Heart left ventricle (tissue), 16 donors: ENCODE measurements around the gene CRADD. TPM values are rescaled to one million over a fixed set of nuclear protein-coding genes. Genes with fewer than 3 reads are reported as not detected.
"Not testable (repeated sequence)": the region's sequence is repeated elsewhere in the genome, so short reads cannot be mapped to it uniquely, and the experiment has no call there.

Source experiments
- ATAC-seq, 4 donors: fragments of 200-7000 bp; cut with Tn5 transposase; one replicate each; pipeline ENCODE4 v1.9.1; 2020 to 2022; ENCODE audit warnings: moderate library complexity in 4 of 4, mild to moderate bottlenecking in 3 of 4, moderate number of reproducible peaks in 1 of 4
- DNase-seq, 5 donors: peaks; one replicate each; pipeline ENCODE4 v3.0.0-alpha.2; 2020
- H3K27ac ChIP-seq, 12 donors: fragments of 200-600 bp; sonication (generic) in 4 of 12; one replicate each; pipeline versions ENCODE4 v1.5.0 to v1.8.0; 2016 to 2022; ENCODE audit warnings: mild to moderate bottlenecking in 2 of 12
- H3K27me3 ChIP-seq, 9 donors: fragments of 200-600 bp; sonication (generic) in 2 of 9; one replicate each; pipeline versions ENCODE4 v1.5.1 to v1.8.0; 2016 to 2022; ENCODE audit warnings: mild to moderate bottlenecking in 3 of 9
- H3K36me3 ChIP-seq, 9 donors: fragments of 200-600 bp; sonication (generic) in 2 of 9; one replicate each; pipeline versions ENCODE4 v1.5.0 to v1.8.0; 2018 to 2022; ENCODE audit warnings: mild to moderate bottlenecking in 2 of 9
- H3K4me1 ChIP-seq, 12 donors: fragments of 200-600 bp; sonication (generic) in 4 of 12; one replicate each; pipeline versions ENCODE4 v1.5.0 to v1.8.0; 2016 to 2022; ENCODE audit warnings: mild to moderate bottlenecking in 3 of 12
- H3K4me3 ChIP-seq, 12 donors: fragments of 200-600 bp; sonication (generic) in 4 of 12; one replicate each; pipeline versions ENCODE4 v1.5.0 to v1.8.0; 2017 to 2022; ENCODE audit warnings: mild to moderate bottlenecking in 9 of 12, moderate library complexity in 4 of 12
- H3K9me3 ChIP-seq, 12 donors: fragments of 200-600 bp; sonication (generic) in 4 of 12; one replicate each; pipeline versions ENCODE4 v1.5.0 to v1.8.0; 2016 to 2022; ENCODE audit warnings: mild to moderate bottlenecking in 1 of 12
- CTCF ChIP-seq, 12 donors: fragments of 200-600 bp; sonication (generic) in 4 of 12; IDR thresholded peaks; one replicate each; pipeline versions ENCODE4 v1.5.0 to v1.8.0; 2018 to 2022; ENCODE audit warnings: antibody characterized with exemption in 12 of 12, mild to moderate bottlenecking in 5 of 12
- POLR2A ChIP-seq, 2 donors: fragments of 450-650 bp; IDR thresholded peaks; one replicate each; pipeline ENCODE4 v1.6.1; 2017; ENCODE audit warnings: antibody characterized with exemption in 2 of 2, mild to moderate bottlenecking in 2 of 2, moderate library complexity in 2 of 2
- WGBS, 4 donors: extraction: QIAGEN DNeasy Blood & Tissue Kit in 2 of 4; methylation state at CpG; one replicate each; pipeline versions ENCODE4 v1.1.5 to v1.1.7; 2013 to 2018; 5-methylcytosine and 5-hydroxymethylcytosine counted together
- intact Hi-C, 10 donors: fragments of 100-400 bp; cut with DNase I; formaldehyde crosslinking; loops; one replicate each; pipeline versions ENCODE4 v1.11.1 to v1.14.2; 2022
- polyA plus RNA-seq, 2 donors: library from polyadenylated mRNA; stranded (reverse); fragments of 200-250 nt; gene quantifications; one replicate each; pipeline ENCODE4 v1.2.3, GENCODE V29; 2013
- total RNA-seq, 9 donors: library from RNA; depleted of rRNA in 2 of 9; stranded (reverse); fragments of >200 nt in 2 of 9; fragmentation: NEBNext Ultra II Directional in 3 of 9; extraction: Animal tissue kit (Norgen Biotek cat#: 25700) in 3 of 9; gene quantifications; one replicate each; pipeline versions ENCODE4 v1.1.0 to v1.2.4, GENCODE V29; 2016 to 2023
- donor health status: ischemic (EF 13 %, LVEDD 7.1; RV severe dilation, severe dysfunction).
- donor health status: healthy with polysubstance abuse.
- donor health status: DM: no; HTN: yes; CAD: no.
- donor health status: DM: no; HTN: no; CAD: no.
- donor health status: ischemic (EF 25% LVEDD 6.9; RV normal size, moderate dysfunction).
- donor health status: ischemic (EF 25% LVEDD 5.7; RV mildly dilated, moderate dysfunction).
- donor health status: healthy.
- donor health status: DM: yes; HTN: yes; CAD: no.
- donor health status: ischemic (EF 35%, LVEDD 5.7; RV mildly dilated, moderate dysfunction).
- donor health status: nonischemic (EF 11% LVEDD 7.7; RV severe dilation, severe dysfunction).
- donor health status: DM: yes; HTN: yes; CAD: no.
- donor health status: PGD.
- donor health status: ischemic (EF 29% LVEDD 5.4; RV normal size, mild dysfunction).
- donor health status: nonischemic (EF 23%, LVEDD 6.1; RV moderate dilation, normal function).

Gene CRADD
- total and polyA plus RNA-seq, 11 donors: 11.0 to 100 (median 44.5) TPM

GRCh38 chr12:93638095-93638494, 39.1 kb upstream of the CRADD start:
- H3K4me1 ChIP-seq: no peaks in the 10 kb centered on the region
- no peak for ATAC-seq
- H3K27me3 ChIP-seq: no peaks in the 10 kb centered on the region
- DNase-seq: no peak
- H3K9me3 ChIP-seq: no peaks in the 10 kb centered on the region
- no peak overlapping the region for H3K4me3 ChIP-seq
- intact Hi-C loops: no loop called here
- H3K27ac ChIP-seq: no peak overlapping the region
- H3K36me3 ChIP-seq: no peaks in the 10 kb centered on the region
- TF ChIP-seq CTCF (IDR thresholded peaks at IDR 0.05): no peak
- no peak for TF ChIP-seq POLR2A (IDR thresholded peaks at IDR 0.05)
- 78 to 84% (median 83%) methylated on average over 2 of the region's 2 CpGs for WGBS, 4 donors

- TF ChIP-seq POLR2A (IDR thresholded peaks at IDR 0.05) (no peak), CTCF (IDR thresholded peaks at IDR 0.05) (no peak)
- no peak overlapping the region for H3K27ac ChIP-seq
- no peaks in the 10 kb centered on the region for H3K9me3 ChIP-seq
- ATAC-seq (no peak), DNase-seq (no peak)
- intact Hi-C loops: no loop called here
- no peak overlapping the region for H3K4me3 ChIP-seq
- H3K36me3 ChIP-seq: no peaks in the 10 kb centered on the region
- no peaks in the 10 kb centered on the region for H3K27me3 ChIP-seq
- no peaks in the 10 kb centered on the region for H3K4me1 ChIP-seq
- WGBS, 4 donors: 54 to 62% (median 60%) methylated on average over 6 of the region's 6 CpGs
Measured at GRCh38 chr12:93638954-93639353, 38.2 kb upstream of the CRADD start.

GRCh38 chr12:93639406-93639805, 37.8 kb upstream of the CRADD start:
- no peaks in the 10 kb centered on the region for H3K9me3 ChIP-seq
- TF ChIP-seq CTCF (IDR thresholded peaks at IDR 0.05) (no peak), POLR2A (IDR thresholded peaks at IDR 0.05) (no peak)
- no peaks in the 10 kb centered on the region for H3K36me3 ChIP-seq
- DNase-seq: no peak
- H3K4me1 ChIP-seq: no peaks in the 10 kb centered on the region
- no peaks in the 10 kb centered on the region for H3K27me3 ChIP-seq
- no peak overlapping the region for H3K27ac ChIP-seq
- 81 to 90% (median 86%) methylated on average over 2 of the region's 2 CpGs for WGBS, 4 donors
- H3K4me3 ChIP-seq: no peak overlapping the region
- no peak for ATAC-seq
- intact Hi-C loops: no loop called here

- intact Hi-C loops, H3K9me3 ChIP-seq, H3K27ac ChIP-seq, ATAC-seq, DNase-seq, H3K4me3 ChIP-seq, H3K27me3 ChIP-seq, H3K36me3 ChIP-seq, H3K4me1 ChIP-seq: not testable (repeated sequence)
- 99 to 100% (median 99%) methylated on average over 10 to 11 of the region's 26 CpGs for WGBS, 4 donors
Measured at GRCh38 chr12:93641380-93641779, 35.8 kb upstream of the CRADD start.

GRCh38 chr12:93642751-93643150, 34.4 kb upstream of the CRADD start:
- no peak for ATAC-seq
- no peak for DNase-seq
- TF ChIP-seq CTCF (IDR thresholded peaks at IDR 0.05): no peak
- TF ChIP-seq POLR2A (IDR thresholded peaks at IDR 0.05): no peak
- Histone ChIP-seq H3K4me3 (no peak overlapping the region), H3K27ac (no peak overlapping the region), H3K9me3 (no peaks in the 10 kb centered on the region), H3K27me3 (no peaks in the 10 kb centered on the region), H3K36me3 (no peaks in the 10 kb centered on the region), H3K4me1 (no peaks in the 10 kb centered on the region)
- WGBS, 4 donors: 95 to 99% (median 97%) methylated on average over 1 of the region's 1 CpG
- intact Hi-C loops: no loop called here
